ENCODE data around the gene FRMD4A. TPM values are rescaled to one million over a fixed set of nuclear protein-coding genes. Genes with fewer than 3 reads are reported as not detected.

Gene FRMD4A
- total and polyA plus RNA-seq, 2 experiments from 2014 or later = 5.4 to 10.3 TPM

DNA sequence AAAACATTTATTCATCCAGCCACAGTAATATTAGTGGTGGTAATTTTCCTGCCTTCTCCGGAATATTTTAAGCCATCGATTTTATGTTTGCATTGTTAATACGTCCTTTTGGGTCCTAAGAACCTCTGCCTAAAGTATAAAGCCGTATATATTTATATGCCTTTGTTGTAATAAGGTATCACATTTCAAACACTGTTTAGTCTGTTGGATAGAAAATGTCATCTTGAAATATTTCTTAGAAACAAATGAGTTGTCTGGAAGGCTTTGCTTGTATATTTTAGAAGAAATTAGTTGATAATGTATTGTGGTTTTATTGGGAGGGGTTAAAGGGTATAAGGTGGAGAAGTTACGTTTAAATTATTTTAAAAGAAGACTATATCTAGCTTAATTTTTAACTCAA is 732.8 kb downstream of the FRMD4A start:
- Histone ChIP-seq H3K4me2 (no peak overlapping the region), H3K36me3 (replicated peaks; ENCODE audit: insufficient read depth, low read depth) (no peaks in the 10 kb centered on the region), H3K4me1 (ENCODE audit: insufficient read depth) (no peaks in the 10 kb centered on the region), H3K27ac (no peak overlapping the region), H3K4me3 (no peak overlapping the region), H3K9me3 (ENCODE audit: low read depth) (no peaks in the 10 kb centered on the region), H3K79me2 (peaks cover 19% of the 10 kb centered on the region), H3K9me2 (replicated peaks; ENCODE audit: insufficient read depth) (no peaks in the 10 kb centered on the region), H3K27me3 (no peaks in the 10 kb centered on the region), H4K20me1 (ENCODE audit: insufficient read depth, poor library complexity, severe bottlenecking) (no peaks in the 10 kb centered on the region), H2AFZ (no peak overlapping the region)
- no peak for DNase-seq (ENCODE audit: low spot score)
- TF ChIP-seq, protein P1, sequence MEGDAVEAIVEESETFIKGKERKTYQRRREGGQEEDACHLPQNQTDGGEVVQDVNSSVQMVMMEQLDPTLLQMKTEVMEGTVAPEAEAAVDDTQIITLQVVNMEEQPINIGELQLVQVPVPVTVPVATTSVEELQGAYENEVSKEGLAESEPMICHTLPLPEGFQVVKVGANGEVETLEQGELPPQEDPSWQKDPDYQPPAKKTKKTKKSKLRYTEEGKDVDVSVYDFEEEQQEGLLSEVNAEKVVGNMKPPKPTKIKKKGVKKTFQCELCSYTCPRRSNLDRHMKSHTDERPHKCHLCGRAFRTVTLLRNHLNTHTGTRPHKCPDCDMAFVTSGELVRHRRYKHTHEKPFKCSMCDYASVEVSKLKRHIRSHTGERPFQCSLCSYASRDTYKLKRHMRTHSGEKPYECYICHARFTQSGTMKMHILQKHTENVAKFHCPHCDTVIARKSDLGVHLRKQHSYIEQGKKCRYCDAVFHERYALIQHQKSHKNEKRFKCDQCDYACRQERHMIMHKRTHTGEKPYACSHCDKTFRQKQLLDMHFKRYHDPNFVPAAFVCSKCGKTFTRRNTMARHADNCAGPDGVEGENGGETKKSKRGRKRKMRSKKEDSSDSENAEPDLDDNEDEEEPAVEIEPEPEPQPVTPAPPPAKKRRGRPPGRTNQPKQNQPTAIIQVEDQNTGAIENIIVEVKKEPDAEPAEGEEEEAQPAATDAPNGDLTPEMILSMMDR (IDR thresholded peaks at IDR 0.05; ENCODE audit: poor library complexity) = no peak
- no peak for TF ChIP-seq EZH2phosphoT487 (IDR thresholded peaks at IDR 0.05; ENCODE audit: low read depth, severe bottlenecking, unreplicated experiment)
- no peak for TF ChIP-seq EZH2 (IDR thresholded peaks at IDR 0.05; ENCODE audit: borderline replicate concordance)
- WGBS (ENCODE audit: low lambda C conversion rate, missing lambda C conversion rate) = 62% methylated on average over 5 of the region's 5 CpGs

DNA sequence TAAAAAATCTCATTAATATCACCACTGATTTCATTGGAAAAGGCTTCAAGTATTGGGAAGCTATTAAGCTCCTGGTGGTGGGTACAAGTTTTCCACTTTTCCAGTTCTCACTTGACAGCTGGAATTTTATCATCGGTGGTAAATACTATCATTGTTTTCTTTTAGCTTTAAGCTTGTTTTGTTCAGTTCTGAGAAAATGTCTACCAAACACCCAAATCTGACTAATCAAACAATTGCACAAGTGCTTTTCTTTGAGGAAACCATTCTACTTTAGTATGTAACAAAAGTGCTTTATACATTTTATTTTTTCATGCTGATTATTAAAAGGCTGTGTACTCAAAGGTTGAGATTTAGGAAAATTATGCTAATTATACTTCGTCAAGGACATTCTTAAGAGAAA is 736.1 kb downstream of the FRMD4A start:
- H3K36me3 ChIP-seq (replicated peaks; ENCODE audit: insufficient read depth, low read depth) = no peaks in the 10 kb centered on the region
- H3K4me1 ChIP-seq (ENCODE audit: insufficient read depth) = no peaks in the 10 kb centered on the region
- 90% methylated on average over 2 of the region's 2 CpGs for WGBS (ENCODE audit: low lambda C conversion rate, missing lambda C conversion rate)
- no peaks in the 10 kb centered on the region for H4K20me1 ChIP-seq (ENCODE audit: insufficient read depth, poor library complexity, severe bottlenecking)
- no peaks in the 10 kb centered on the region for H3K9me3 ChIP-seq (ENCODE audit: low read depth)
- H3K4me3 ChIP-seq = no peak overlapping the region
- DNase-seq (ENCODE audit: low spot score) = no peak
- no peak overlapping the region for H2AFZ ChIP-seq
- H3K27ac ChIP-seq = no peak overlapping the region
- no peaks in the 10 kb centered on the region for H3K27me3 ChIP-seq
- no peaks in the 10 kb centered on the region for H3K9me2 ChIP-seq (replicated peaks; ENCODE audit: insufficient read depth)
- H3K4me2 ChIP-seq = no peak overlapping the region
- peaks cover 26% of the 10 kb centered on the region for H3K79me2 ChIP-seq
- TF ChIP-seq, protein P1 (IDR thresholded peaks at IDR 0.05; ENCODE audit: poor library complexity) = no peak
- TF ChIP-seq EZH2phosphoT487 (IDR thresholded peaks at IDR 0.05; ENCODE audit: low read depth, severe bottlenecking, unreplicated experiment) (no peak), EZH2 (IDR thresholded peaks at IDR 0.05; ENCODE audit: borderline replicate concordance) (no peak)

Small RNA genes lying within 50 kb of the gene (small RNA-seq; reads per million reads assigned to genes)
- 0.16 reads per million for gene RNA5SP301

All from hepatocyte (in vitro differentiated cells).